ENCODE results near the gene MYO1D. TPM values are rescaled to one million over a fixed set of nuclear protein-coding genes. Genes with fewer than 3 reads are reported as not detected.
"Not testable (repeated sequence)": the region's sequence is repeated elsewhere in the genome, so short reads cannot be mapped to it uniquely, and the experiment has no call there.

MYO1D gene
- total RNA-seq, 1 experiment from 2014 or later: 1.3 TPM

GRCh38 chr17:32840241-32840640 is 36.7 kb downstream of the MYO1D start:
- Histone ChIP-seq H3K27me3 (no peaks in the 10 kb centered on the region), H3K36me3 (no peaks in the 10 kb centered on the region), H3K4me3 (no peak overlapping the region), H3K9me3 (no peaks in the 10 kb centered on the region)
- no peak for DNase-seq

DNA sequence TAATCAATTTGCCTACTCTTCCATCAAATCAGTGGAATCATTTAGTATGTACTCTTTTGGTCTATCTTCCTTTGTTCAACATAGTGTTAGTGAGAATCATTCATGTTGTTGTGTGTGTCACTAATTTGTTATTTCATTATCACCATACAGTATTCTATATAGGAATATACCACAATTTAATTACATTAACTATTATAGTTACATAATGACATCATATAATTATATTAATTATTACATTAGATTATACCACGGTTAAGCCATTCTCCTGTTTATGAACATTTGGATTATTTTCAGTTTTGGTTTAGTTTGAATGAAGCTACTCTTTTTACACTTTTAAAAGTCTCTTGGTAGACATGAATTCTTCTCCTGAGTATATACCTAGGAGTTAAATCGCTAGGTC is 40.4 kb downstream of the MYO1D start:
- Histone ChIP-seq H3K4me3 (no peak overlapping the region), H3K9me3 (no peaks in the 10 kb centered on the region), H3K27me3 (no peaks in the 10 kb centered on the region), H3K36me3 (no peaks in the 10 kb centered on the region)
- no peak for DNase-seq

- no peaks in the 10 kb centered on the region for H3K27me3 ChIP-seq
- no peak overlapping the region for H3K4me3 ChIP-seq
- H3K9me3 ChIP-seq: no peaks in the 10 kb centered on the region
- no peak for DNase-seq
- H3K36me3 ChIP-seq: no peaks in the 10 kb centered on the region
Observed at GRCh38 chr17:32835291-32835761, 41.6 kb downstream of the MYO1D start.

GRCh38 chr17:32834104-32834503 is 42.8 kb downstream of the MYO1D start:
- DNase-seq: no peak
- no peaks in the 10 kb centered on the region; the same call in 1 of the 2 replicates for H3K27me3 ChIP-seq
- no peak overlapping the region for H3K4me3 ChIP-seq
- no peaks in the 10 kb centered on the region for H3K36me3 ChIP-seq
- no peaks in the 10 kb centered on the region for H3K9me3 ChIP-seq

DNA sequence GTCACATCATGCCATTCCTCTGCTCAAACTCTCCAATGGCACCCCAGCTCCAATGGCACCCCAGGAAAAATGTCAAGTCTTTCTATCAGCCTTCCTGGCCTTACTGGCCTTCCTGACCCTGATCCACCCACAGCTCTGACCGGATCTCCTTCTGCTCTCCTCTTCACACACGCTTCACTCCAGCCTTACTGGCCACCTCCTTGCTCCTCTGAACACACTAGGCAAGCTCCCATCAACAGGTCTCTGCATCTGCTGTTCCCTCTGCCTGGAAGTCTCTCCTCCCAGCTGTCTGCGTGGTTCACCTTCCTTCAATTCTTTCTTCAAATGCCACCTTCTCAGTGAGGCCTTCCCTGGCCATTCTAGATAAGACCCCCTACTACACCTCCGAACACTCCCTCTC is 43.4 kb downstream of the MYO1D start:
- H3K4me3 ChIP-seq: no peak overlapping the region
- DNase-seq: no peak
- H3K9me3 ChIP-seq: no peaks in the 10 kb centered on the region
- no peaks in the 10 kb centered on the region; the same call in 1 of the 2 replicates for H3K27me3 ChIP-seq
- no peaks in the 10 kb centered on the region for H3K36me3 ChIP-seq

GRCh38 chr17:32833076-32833475 is 43.8 kb downstream of the MYO1D start:
- DNase-seq: no peak
- H3K9me3 ChIP-seq: no peaks in the 10 kb centered on the region
- H3K27me3 ChIP-seq: no peaks in the 10 kb centered on the region; the same call in 1 of the 2 replicates
- no peak overlapping the region for H3K4me3 ChIP-seq
- H3K36me3 ChIP-seq: no peaks in the 10 kb centered on the region

DNA sequence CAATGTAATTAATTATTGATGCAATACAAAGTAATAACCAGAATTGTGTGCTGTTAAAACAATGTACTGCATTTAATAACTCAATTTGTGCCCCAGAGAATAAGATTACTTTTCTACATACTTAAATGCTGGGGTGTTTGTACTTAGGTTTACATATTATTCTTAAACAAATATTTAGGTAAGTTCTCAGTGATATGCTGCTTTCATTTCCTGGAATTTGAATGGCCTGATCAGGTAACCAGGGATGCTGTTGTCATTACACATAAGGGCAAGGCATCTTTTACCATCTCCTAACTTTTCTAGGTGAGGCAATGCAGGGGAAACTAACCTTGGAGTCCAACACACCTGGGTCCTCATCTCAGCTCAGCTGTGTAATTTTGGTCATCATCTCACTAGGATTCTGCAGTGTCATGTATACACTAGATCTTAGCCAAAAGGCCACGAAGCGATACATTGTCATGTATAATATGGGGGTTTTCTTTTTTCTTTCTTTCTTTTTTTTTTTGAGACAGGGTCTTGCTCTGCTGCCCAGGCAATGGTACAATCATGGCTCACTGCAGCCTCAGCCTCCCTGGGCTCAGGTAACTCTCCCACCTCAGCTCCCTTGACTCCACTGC is 45.2 kb downstream of the MYO1D start:
- Histone ChIP-seq H3K27me3 (no peaks in the 10 kb centered on the region; the same call in 1 of the 2 replicates), H3K9me3 (no peaks in the 10 kb centered on the region), H3K4me3 (no peak overlapping the region), H3K36me3 (no peaks in the 10 kb centered on the region)
- no peak for DNase-seq

GRCh38 chr17:32831223-32831622 is 45.7 kb downstream of the MYO1D start:
- H3K9me3 ChIP-seq: no peaks in the 10 kb centered on the region
- DNase-seq: no peak
- no peaks in the 10 kb centered on the region for H3K36me3 ChIP-seq

GRCh38 chr17:32828822-32829221 is 48.1 kb downstream of the MYO1D start:
- Histone ChIP-seq H3K27me3 (no peaks in the 10 kb centered on the region; the same call in 1 of the 2 replicates), H3K9me3 (no peaks in the 10 kb centered on the region), H3K36me3 (no peaks in the 10 kb centered on the region), H3K4me3 (no peak overlapping the region)
- no peak for DNase-seq

More at GRCh38 chr17:32831223-32831622, 45.7 kb downstream of the MYO1D start:
- Histone ChIP-seq H3K4me3 (no peak overlapping the region), H3K27me3 (no peaks in the 10 kb centered on the region; the same call in 1 of the 2 replicates)

DNA sequence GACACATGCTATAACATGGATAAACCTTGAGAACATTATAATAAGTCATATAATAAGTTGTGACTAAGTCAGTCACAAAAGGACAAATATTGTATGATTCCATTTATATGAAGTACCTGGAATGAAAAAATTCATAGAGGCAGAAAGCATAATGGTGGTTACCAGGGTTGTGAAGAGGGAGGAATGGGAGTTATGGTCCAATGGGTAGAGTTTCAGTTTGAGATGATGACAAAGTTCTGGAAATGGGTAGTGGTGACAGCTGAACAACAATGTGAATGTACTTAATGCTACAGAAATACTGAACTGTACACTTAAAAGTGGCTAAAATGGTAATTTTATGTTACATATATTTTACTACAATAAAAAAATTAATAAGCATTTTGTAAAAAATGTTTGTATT is 49.7 kb downstream of the MYO1D start:
- DNase-seq: no peak
- H3K4me3 ChIP-seq: no peak overlapping the region
- H3K27me3 ChIP-seq: no peaks in the 10 kb centered on the region; the same call in 1 of the 2 replicates
- H3K9me3 ChIP-seq: no peaks in the 10 kb centered on the region
- H3K36me3 ChIP-seq: no peaks in the 10 kb centered on the region

GRCh38 chr17:32826076-32826475 is 50.8 kb downstream of the MYO1D start:
- Histone ChIP-seq H3K27me3 (no peaks in the 10 kb centered on the region; the same call in 1 of the 2 replicates), H3K4me3 (no peak overlapping the region), H3K9me3 (no peaks in the 10 kb centered on the region), H3K36me3 (no peaks in the 10 kb centered on the region)
- DNase-seq: no peak

DNA sequence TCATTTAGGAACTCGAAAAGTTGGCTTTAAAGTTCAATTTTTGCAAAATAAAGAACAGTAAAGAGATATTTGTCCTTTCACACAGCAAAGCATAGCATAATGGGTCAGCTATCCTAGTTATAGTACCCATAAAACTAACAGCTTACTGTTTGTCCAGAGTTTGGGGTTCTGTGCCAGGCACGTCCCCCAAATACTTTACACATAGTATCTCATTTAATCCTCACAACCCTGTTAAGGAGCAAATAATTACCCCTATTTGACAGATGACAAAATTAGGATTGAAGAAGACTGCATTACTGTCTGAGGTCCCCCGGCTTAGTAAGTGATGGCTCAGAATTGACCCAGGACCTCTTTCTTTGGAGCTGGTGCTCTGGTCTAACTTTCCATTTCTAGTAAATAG is 52.6 kb downstream of the MYO1D start:
- no peak for DNase-seq
- H3K27me3 ChIP-seq: no peaks in the 10 kb centered on the region; the same call in 1 of the 2 replicates
- no peak overlapping the region for H3K4me3 ChIP-seq
- H3K36me3 ChIP-seq: no peaks in the 10 kb centered on the region
- H3K9me3 ChIP-seq: no peaks in the 10 kb centered on the region

DNA sequence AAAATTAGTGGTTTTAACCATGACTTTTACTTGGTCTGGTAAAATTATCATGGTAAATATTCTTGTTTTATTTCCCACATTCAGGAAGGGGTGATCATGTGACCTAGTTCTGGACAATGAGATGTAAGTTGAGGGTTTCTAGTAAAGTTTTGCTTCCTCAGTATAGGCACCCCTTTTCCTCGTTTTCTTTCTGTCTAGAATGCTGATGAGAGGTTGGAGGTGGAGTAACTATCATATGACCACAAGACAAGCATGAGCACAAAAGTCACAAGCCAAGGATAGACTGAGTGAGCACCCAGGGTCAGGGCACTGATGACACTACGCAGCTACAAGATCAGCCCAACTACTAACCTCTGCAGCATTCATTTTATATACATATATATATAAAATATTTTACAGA is 53.9 kb downstream of the MYO1D start:
- no peaks in the 10 kb centered on the region for H3K9me3 ChIP-seq
- peak overlapping the region; percentile 17; the same call in 1 of the 2 replicates for H3K4me3 ChIP-seq
- H3K36me3 ChIP-seq: no peaks in the 10 kb centered on the region
- DNase-seq: no peak
- H3K27me3 ChIP-seq: no peaks in the 10 kb centered on the region

- not testable (repeated sequence) for H3K27me3 ChIP-seq, H3K36me3 ChIP-seq, H3K9me3 ChIP-seq
- peak overlapping the region; percentile 17; the same call in 1 of the 2 replicates for H3K4me3 ChIP-seq
- DNase-seq: peak; percentile 5
Observed at GRCh38 chr17:32821987-32822934, 54.7 kb downstream of the MYO1D start.

DNA sequence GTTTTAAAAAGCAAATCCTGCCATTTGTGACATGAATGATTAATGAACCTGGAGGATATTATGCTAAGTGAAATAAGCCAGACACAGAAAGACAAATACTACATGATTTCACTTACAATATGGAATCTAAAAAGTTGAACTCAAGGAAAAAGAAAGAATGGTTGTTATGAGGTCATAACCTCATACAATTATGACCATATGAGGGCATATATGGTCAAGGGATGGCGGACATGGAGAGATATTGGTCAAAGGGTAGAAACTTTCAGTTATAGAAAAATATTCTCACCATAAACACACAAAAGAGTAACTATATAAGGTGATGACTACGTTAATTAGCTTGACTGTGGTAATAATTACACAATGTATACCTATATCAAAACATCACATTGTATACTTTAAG is 56.5 kb downstream of the MYO1D start:
- Histone ChIP-seq H3K9me3 (no peaks in the 10 kb centered on the region), H3K27me3 (no peaks in the 10 kb centered on the region), H3K36me3 (no peaks in the 10 kb centered on the region), H3K4me3 (no peak overlapping the region)
- no peak for DNase-seq

GRCh38 chr17:32819787-32820186 is 57.1 kb downstream of the MYO1D start:
- Histone ChIP-seq H3K9me3 (no peaks in the 10 kb centered on the region), H3K36me3 (no peaks in the 10 kb centered on the region), H3K4me3 (no peak overlapping the region), H3K27me3 (no peaks in the 10 kb centered on the region)
- DNase-seq: no peak

- no peak overlapping the region for H3K4me3 ChIP-seq
- no peaks in the 10 kb centered on the region for H3K36me3 ChIP-seq
- H3K9me3 ChIP-seq: no peaks in the 10 kb centered on the region
- no peak for DNase-seq
- H3K27me3 ChIP-seq: no peaks in the 10 kb centered on the region
Observed at GRCh38 chr17:32819035-32819434, 57.9 kb downstream of the MYO1D start.
